PC-9 (cell line): ENCODE results near the gene DNAAF1. TPM values are rescaled to one million over a fixed set of nuclear protein-coding genes. Genes with fewer than 3 reads are reported as not detected.

Experiments
- BruUV-seq: library from RNA; stranded (reverse); fragments of 400-500 nt; replicated peaks from 2 replicates; lab custom pipeline; 2021; lab: Mats Ljungman, UMichigan
- CTCF ChIA-PET: fragments of 300-600 bp; sonication (Branson Sonifier 250); formaldehyde crosslinking; loops from one replicate; lab custom pipeline; 2022; ENCODE audit warnings: antibody characterized with exemption; lab: Charles Lee
- POLR2A ChIA-PET: fragments of 300-600 bp; sonication (Branson Sonifier 250); formaldehyde crosslinking; loops from one replicate; lab custom pipeline; 2022; ENCODE audit warnings: antibody characterized with exemption; ENCODE audit not compliant: unreplicated experiment; lab: Charles Lee
- DNase-seq, 2 experiments: peaks; one replicate each; pipeline versions ENCODE4 v3.0.0 to v3.0.0-alpha.2; 2015 to 2022; ENCODE audit warnings: mixed read lengths in 1 of 2
- H2AFZ ChIP-seq: fragments of 200-600 bp; sonication (generic); 2 replicates; pipeline ENCODE4 v1.8.1; 2017; ENCODE audit warnings: antibody characterized with exemption
- H3F3A ChIP-seq: fragments of 200-600 bp; sonication (generic); 2 replicates; pipeline ENCODE4 v1.8.1; 2017; ENCODE audit warnings: antibody characterized with exemption, mild to moderate bottlenecking, low read depth; ENCODE audit not compliant: insufficient read depth
- H3K27ac ChIP-seq: fragments of 200-600 bp; sonication (generic); 2 replicates; pipeline ENCODE4 v1.6.1; 2016; ENCODE audit warnings: mixed run types
- H3K27me3 ChIP-seq: fragments of 200-600 bp; sonication (generic); 2 replicates; pipeline ENCODE4 v1.6.1; 2016; ENCODE audit warnings: low read depth, mixed run types; ENCODE audit not compliant: insufficient read depth
- H3K36me3 ChIP-seq: fragments of 200-600 bp; sonication (generic); 2 replicates; pipeline ENCODE4 v1.6.1; 2016; ENCODE audit warnings: low read depth, mixed run types
- H3K4me1 ChIP-seq: fragments of 200-600 bp; sonication (generic); replicated peaks from 2 replicates; pipeline ENCODE4 v1.6.1; 2016; ENCODE audit warnings: mixed run types; ENCODE audit not compliant: insufficient read depth
- H3K4me2 ChIP-seq: fragments of 200-600 bp; sonication (generic); 2 replicates; pipeline ENCODE4 v1.6.1; 2017; ENCODE audit warnings: mixed run types
- H3K4me3 ChIP-seq: fragments of 200-600 bp; sonication (generic); 2 replicates; pipeline ENCODE4 v1.6.1; 2016; ENCODE audit warnings: mixed run types
- H3K79me2 ChIP-seq: fragments of 200-600 bp; sonication (generic); 2 replicates; pipeline ENCODE4 v1.6.1; 2017; ENCODE audit warnings: low read depth, mixed run types
- H3K9me2 ChIP-seq: fragments of 200-600 bp; sonication (generic); 2 replicates; pipeline ENCODE4 v1.8.1; 2017; ENCODE audit warnings: mild to moderate bottlenecking; ENCODE audit not compliant: insufficient read depth
- H3K9me3 ChIP-seq: fragments of 200-600 bp; sonication (generic); 2 replicates; pipeline ENCODE4 v1.8.1; 2016; ENCODE audit warnings: low read depth; ENCODE audit not compliant: insufficient read depth
- H4K20me1 ChIP-seq: fragments of 200-600 bp; sonication (generic); 2 replicates; pipeline ENCODE4 v1.8.1; 2017; ENCODE audit not compliant: insufficient read depth
- EZH2 ChIP-seq: fragments of 200-600 bp; sonication (generic); IDR thresholded peaks from 2 replicates; pipeline ENCODE4 v1.8.0; 2017; ENCODE audit warnings: antibody characterized with exemption, low read depth
- intact Hi-C: fragments of 100-400 bp; cut with micrococcal nuclease; formaldehyde crosslinking; loops from one replicate; pipeline ENCODE4 v1.10.0; 2022; ENCODE audit not compliant: unreplicated experiment
- total RNA-seq: library from RNA; stranded (reverse); gene quantifications from 2 replicates; pipeline ENCODE4 v1.2.3, GENCODE V29; 2021
- TF ChIP-seq, protein P1 (sequence below): fragments of 200-600 bp; sonication (generic); conservative IDR thresholded peaks from 2 replicates; pipeline ENCODE4 v1.6.1; 2017; ENCODE audit warnings: mixed run types, antibody characterized with exemption, mild to moderate bottlenecking, moderate library complexity

The DNAAF1 gene
- total RNA-seq, 1 experiment from 2014 or later, result 1.2 TPM

DNA sequence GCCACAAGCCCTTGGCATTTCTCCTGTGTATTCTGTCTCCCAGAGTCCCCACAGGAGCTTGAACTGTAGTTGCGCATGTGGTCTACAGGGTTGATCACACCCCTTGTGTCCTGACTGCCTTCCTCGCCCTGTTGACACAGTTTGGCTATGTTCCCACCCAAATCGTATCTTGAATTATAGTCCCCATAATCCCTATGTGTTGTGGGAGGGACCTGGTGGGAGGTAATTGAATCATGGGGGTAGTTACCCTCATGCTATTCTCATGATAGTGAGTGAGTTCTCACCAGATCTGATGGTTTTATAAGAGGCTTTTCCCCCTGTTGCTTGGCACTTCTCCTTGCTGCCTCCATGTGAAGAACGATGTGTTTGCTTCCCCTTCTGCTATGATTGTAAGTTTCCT, 67.0 kb downstream of the DNAAF1 start:
- no peak for DNase-seq
- Histone ChIP-seq H3K4me2 (no peak overlapping the region), H3K27ac (no peak overlapping the region), H3K27me3 (no peaks in the 10 kb centered on the region), H4K20me1 (no peaks in the 10 kb centered on the region), H3K36me3 (no peaks in the 10 kb centered on the region), H3K9me2 (no peaks in the 10 kb centered on the region), H3K4me3 (no peak overlapping the region), H3F3A (no peaks in the 10 kb centered on the region), H3K4me1 (peaks cover 6% of the 10 kb centered on the region; the same call in 1 of the 2 replicates), H2AFZ (no peak overlapping the region), H3K9me3 (no peaks in the 10 kb centered on the region), H3K79me2 (no peaks in the 10 kb centered on the region)
- intact Hi-C loops, result no loop called here
- no peak for TF ChIP-seq EZH2
- TF ChIP-seq, protein P1, sequence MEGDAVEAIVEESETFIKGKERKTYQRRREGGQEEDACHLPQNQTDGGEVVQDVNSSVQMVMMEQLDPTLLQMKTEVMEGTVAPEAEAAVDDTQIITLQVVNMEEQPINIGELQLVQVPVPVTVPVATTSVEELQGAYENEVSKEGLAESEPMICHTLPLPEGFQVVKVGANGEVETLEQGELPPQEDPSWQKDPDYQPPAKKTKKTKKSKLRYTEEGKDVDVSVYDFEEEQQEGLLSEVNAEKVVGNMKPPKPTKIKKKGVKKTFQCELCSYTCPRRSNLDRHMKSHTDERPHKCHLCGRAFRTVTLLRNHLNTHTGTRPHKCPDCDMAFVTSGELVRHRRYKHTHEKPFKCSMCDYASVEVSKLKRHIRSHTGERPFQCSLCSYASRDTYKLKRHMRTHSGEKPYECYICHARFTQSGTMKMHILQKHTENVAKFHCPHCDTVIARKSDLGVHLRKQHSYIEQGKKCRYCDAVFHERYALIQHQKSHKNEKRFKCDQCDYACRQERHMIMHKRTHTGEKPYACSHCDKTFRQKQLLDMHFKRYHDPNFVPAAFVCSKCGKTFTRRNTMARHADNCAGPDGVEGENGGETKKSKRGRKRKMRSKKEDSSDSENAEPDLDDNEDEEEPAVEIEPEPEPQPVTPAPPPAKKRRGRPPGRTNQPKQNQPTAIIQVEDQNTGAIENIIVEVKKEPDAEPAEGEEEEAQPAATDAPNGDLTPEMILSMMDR, result no peak
- BruUV-seq, result no TSS peak
- ChIA-PET CTCF (no interaction called here), POLR2A (no interaction called here)

DNA sequence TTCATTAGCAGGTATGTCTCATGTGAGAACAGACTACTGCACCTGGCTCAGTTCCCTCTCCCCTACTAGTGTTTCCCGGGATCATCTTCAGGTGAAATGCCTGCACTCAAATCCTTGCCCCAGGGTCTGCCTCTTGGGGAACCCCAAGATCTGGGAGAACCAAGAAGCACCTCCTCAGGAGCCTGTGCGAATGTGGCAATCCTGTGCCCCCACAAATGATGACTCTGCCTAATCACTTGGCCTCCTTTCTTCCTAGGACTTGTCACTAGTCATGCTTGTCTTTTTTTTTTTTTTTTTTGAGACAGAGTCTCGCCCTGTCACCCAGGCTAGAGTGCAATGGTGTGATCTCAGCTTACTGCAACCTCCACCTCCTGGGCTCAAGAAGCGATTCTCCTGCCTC, 67.5 kb downstream of the DNAAF1 start:
- CTCF ChIA-PET, result no interaction called here
- Histone ChIP-seq H3K27ac (no peak overlapping the region), H3K4me3 (no peak overlapping the region), H3K4me1 (peaks cover 6% of the 10 kb centered on the region; the same call in 1 of the 2 replicates), H3K4me2 (no peak overlapping the region), H3K79me2 (no peaks in the 10 kb centered on the region), H3K27me3 (no peaks in the 10 kb centered on the region), H3K9me2 (no peaks in the 10 kb centered on the region), H2AFZ (no peak overlapping the region), H4K20me1 (no peaks in the 10 kb centered on the region), H3K36me3 (no peaks in the 10 kb centered on the region), H3F3A (no peaks in the 10 kb centered on the region), H3K9me3 (no peaks in the 10 kb centered on the region)
- DNase-seq, result no peak
- intact Hi-C loops, result no loop called here
- TF ChIP-seq EZH2, result no peak
- TF ChIP-seq, protein P1, result no peak
- BruUV-seq, result no TSS peak
- POLR2A ChIA-PET, result no interaction called here

DNA sequence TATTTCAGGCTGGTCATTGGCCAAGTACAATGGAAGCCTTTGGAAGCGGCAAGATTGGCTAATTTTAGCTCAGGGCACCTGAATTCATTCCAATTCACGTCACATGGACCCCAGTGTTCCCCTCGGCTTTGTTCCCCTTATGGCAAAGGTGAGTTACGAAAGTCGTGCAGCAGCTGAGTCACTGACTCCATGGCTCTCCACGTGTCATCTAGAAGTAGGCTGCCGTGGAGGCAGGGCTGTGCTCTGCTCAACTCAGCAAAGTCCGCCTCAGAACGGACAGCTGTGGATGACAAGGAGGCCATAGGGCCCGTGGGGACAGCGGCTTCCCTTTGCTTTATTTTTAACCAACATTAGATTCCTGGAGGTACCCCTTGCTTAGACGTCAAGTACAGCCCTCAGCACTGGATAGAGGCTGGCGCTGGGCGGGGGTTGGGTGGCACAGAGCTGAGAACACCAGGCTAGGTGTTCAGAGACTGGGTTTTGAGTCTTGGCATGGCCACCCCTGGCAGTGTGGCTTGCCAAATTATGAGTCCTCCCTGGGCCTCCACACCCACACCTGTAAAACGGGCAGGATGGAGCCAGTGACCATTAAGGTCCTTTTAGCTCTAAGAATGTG, 69.5 kb downstream of the DNAAF1 start:
- H3K79me2 ChIP-seq, result no peaks in the 10 kb centered on the region
- no peaks in the 10 kb centered on the region for H3F3A ChIP-seq
- no peaks in the 10 kb centered on the region for H3K9me2 ChIP-seq
- H2AFZ ChIP-seq, result no peak overlapping the region
- CTCF ChIA-PET, result no interaction called here
- H3K27ac ChIP-seq, result no peak overlapping the region
- no peak overlapping the region for H3K4me3 ChIP-seq
- no peaks in the 10 kb centered on the region for H3K27me3 ChIP-seq
- no peak for TF ChIP-seq EZH2
- TF ChIP-seq, protein P1, result no peak
- intact Hi-C loops, result no loop called here
- peaks cover 6% of the 10 kb centered on the region; the same call in 1 of the 2 replicates for H3K4me1 ChIP-seq
- H3K36me3 ChIP-seq, result no peaks in the 10 kb centered on the region
- BruUV-seq, result no TSS peak
- peak in 1 of 2 experiments; percentile 30 for DNase-seq
- POLR2A ChIA-PET, result interaction anchor here (0.6 kb wide), 1 partner anchor 551 kb away, joined by 3 read pairs; no protein-coding TSS in a partner anchor
- no peak overlapping the region for H3K4me2 ChIP-seq
- no peaks in the 10 kb centered on the region for H4K20me1 ChIP-seq
- no peaks in the 10 kb centered on the region for H3K9me3 ChIP-seq
